HG03064 (cell line): ENCODE measurements around the gene HADHA.

Experiments
- ATAC-seq: cut with Tn5 transposase; IDR thresholded peaks from one replicate; pipeline ENCODE4 v1.9.1; 2021; ENCODE audit warnings: low read depth; ENCODE audit not compliant: unreplicated experiment

HADHA gene

DNA sequence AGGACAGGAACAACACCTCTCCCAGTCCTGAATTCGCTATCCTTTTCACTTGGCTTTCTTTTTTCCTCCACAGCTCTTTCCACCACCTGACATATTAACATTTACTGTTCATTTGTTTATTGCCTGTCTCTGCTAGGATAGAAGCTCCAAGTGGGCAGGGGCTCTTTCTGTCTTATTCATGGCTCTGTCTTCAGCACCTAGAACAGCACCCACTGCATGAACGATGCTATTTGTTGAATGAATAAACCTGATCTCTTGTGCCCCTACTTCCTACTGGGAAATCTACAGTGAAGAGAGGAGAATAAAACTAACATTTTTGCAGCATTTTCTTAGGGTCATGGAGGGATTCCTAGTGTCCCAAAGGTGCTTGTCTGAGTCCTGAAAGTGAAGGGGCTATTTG, 95.9 kb downstream of the HADHA start:
- ATAC-seq: no peak

DNA sequence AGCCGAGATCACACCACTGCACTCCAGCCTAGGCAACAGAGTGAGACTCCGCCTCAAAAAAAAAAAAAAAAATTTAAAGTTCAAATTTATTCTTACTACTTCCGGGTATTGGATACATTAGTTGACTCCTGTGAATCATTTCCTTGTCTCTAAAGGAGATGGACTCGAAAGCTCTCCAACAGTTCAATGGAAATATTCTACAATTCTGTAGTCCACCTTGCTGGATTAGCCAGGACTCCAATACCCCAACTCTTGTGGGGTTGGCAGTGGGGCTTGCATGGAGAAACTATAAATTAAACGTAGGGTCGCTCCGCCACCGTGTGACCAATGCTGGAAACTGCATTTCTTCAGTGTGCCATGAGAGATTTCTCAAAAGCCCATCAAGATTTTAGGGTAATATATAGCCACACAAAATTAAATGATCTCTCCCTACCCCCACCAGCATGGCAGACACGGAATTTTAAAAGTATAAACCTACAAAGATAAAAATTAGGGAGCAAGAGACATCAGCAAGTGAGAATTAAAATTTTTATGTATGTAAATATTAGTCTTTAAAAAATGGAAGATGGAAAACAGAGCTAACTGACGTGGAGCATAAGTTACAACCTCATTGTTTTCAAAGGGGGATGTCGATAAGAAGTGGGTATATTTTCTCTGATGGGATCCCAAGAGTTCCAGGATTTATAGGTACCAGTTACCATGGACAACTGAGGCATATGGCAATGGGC, 99.3 kb downstream of the HADHA start:
- no peak for ATAC-seq

DNA sequence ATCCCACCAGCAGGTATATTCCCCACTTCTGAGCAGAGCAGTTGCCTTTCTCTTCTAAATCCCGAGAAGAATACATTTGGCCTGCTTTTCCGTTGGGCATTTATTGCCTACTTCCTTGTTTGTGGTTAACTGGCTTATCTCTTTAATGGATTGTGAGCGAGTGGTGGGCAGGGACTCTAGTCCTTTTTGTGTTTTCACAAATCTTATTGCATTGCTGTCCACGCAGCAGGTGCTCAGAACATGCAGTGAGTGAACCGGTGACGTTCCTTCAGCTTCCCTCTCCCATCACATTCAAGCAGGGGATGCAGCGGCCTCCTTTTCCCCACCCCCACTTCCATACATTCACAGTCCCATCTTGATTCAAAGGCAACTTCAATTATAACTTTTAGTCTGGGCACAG, 100.4 kb downstream of the HADHA start:
- no peak for ATAC-seq

DNA sequence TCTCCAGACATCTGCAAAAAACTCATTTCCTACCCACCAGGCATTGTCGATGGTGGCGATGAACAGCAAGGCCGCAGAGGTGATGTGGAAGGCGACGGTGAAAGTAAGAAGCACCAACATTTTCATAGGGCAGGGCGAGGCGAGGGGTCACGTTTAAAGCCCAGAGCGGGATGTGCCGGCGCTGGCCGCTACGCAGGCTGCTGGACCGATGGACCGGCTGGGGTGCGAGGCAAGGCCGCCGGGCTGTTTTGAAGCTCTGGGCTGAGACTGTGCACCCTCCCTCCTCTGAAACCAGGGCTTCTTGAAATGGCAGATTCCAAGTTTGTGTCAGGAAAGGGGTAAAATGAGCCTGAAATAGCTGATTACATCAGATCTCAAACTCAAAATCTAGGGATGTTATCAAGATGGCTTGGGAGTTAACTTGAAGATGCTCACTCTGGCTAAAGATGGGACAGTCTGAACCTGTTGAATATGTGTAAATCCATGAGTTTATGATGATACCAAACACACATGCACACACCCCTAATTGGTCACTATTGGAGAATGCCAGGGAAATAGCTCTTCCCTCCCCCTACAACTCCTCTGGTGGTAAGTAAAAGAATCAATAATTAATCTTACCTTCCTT, 103.2 kb downstream of the HADHA start:
- ATAC-seq: no peak
